Activated CD4-positive, alpha-beta T cell treated with anti-CD3 and anti-CD28 coated beads, Interleukin-2, amount 50 U/mL, for 1 hour (primary cell): ENCODE data around the gene EFNB3.

Source experiments
- DNase-seq: peaks from one replicate; pipeline ENCODE4 v3.0.0-alpha.2; 2020

Gene EFNB3

DNA sequence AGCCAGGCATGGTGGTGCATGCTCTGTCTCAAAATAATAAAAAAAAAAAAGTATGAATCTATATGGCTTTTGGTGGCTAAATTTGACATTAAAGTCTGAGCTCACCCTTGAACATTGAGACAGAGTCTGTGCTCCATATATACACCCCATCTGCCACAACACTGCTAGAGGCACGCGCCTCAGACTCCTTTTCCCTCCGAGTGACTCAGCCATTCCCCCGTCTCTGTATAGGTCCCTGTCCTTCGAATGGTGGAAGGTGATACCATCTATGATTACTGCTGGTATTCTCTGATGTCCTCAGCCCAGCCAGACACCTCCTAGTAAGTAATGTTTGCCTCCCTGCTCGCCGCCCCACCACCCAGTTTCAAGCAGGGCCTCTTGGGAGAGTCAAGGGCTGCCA lies 4.5 kb upstream of the EFNB3 start:
- DNase-seq: no peak

DNA sequence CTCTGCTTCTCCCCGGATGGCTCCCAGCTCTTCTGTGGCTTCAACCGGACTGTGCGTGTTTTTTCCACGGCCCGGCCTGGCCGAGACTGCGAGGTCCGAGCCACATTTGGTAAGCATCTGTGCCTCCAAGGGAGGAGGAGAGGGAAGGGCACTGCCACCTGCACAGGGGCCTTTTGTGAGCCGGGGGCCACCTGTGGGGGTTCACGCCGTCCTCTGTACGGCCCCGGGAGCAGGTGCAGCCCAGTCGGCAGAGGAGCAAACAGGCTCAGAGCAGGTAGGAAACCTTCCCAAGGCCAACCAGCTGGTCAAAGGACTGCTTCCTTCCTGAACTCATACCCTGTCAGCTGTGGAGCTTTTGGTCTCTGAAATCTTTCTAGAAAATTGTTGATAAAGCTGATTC lies 3.3 kb upstream of the EFNB3 start:
- no peak for DNase-seq

DNA sequence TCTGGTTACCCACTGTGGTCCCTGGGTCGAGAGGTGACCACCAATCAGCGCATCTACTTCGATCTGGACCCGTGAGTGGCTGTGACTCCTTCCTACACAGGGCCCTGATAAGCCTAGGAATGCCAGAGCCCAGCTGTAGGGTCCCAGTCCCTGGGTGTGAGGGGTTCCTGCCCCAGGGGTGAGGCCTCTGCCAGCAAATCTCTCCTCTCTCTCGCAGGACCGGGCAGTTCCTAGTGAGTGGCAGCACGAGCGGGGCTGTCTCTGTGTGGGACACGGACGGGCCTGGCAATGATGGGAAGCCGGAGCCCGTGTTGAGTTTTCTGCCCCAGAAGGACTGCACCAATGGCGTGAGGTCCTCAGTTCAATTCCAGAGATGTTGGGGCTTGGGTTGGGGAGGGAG lies 2.2 kb upstream of the EFNB3 start:
- no peak for DNase-seq

DNA sequence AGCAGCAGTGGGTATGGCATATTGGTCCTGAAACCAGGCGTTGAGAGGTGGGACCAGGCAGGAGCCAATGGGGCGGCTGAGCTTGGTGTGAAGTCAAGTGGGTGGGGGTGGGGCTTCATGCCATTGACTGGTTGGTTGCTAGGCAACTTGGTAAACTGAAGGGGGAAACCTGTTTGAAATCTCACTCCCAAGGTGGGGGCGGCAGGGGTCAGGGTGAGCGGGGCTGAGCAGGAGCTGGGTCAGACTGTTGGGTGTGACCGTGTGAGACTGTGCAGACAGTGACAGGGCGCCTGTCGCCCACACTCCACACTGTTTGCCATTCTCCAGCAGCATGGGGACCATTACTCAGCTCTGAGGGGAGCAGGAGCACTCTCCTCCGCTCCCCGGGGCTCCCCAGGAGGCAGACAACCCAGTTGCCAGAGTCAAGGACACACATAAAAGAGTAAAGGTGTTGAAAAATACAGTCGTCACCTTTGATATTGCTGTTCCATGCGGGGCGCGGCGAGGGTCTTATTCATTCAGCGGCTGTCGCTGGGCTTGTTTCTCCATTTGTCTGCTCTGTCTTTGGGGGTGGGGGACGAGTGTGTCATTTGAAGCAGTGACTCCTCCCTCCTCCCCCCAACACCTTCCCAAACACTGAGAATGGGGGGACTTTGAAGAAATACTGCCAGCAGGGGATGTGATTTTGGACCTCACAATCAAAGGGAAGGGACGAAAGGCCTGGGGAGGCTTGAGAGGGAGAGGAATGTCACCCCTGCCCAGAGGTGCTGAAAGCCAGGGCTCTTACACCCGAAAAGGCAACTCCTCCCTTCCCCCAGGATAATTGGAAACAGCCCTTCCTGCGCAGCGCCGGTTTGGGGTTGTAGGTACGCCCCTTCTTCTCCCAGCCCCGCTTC lies 1.2 kb upstream of the EFNB3 start:
- no peak for DNase-seq

DNA sequence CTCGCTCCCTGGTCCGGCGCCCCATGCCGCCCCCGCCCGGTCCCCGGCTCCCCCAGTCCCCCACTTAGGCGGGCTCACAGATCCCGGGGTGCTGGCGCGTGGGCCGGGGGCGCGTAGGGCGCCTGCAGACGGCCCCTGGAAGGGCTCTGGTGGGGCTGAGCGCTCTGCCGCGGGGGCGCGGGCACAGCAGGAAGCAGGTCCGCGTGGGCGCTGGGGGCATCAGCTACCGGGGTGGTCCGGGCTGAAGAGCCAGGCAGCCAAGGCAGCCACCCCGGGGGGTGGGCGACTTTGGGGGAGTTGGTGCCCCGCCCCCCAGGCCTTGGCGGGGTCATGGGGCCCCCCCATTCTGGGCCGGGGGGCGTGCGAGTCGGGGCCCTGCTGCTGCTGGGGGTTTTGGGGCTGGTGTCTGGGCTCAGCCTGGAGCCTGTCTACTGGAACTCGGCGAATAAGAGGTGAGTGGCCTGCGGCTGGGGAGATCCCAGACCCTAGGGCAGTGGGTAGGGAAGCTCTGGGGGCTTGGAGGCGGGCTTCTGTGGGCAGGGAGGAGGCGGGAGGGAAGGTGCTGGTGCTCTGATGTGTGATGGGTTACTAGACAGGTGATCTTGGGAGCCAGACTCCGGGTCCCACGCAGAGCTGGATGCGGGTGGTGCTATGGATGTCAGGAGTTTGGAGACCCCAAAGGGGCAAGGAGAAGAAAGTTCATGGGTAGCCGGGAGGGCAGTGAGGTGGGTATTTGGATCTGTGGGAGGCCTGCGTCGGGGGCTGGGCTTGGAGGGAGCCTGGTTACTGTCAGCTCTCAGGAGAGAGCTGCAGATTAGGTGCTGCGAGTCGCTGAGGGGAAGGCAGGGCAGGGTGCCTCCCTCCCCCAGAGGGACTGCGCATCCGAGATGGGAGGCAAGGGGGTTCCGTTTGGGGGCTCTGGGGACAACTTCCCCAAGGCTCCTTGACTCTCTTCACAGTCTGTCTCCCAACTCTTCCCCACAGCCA lies 560 bp downstream of the EFNB3 start:
- no peak for DNase-seq

DNA sequence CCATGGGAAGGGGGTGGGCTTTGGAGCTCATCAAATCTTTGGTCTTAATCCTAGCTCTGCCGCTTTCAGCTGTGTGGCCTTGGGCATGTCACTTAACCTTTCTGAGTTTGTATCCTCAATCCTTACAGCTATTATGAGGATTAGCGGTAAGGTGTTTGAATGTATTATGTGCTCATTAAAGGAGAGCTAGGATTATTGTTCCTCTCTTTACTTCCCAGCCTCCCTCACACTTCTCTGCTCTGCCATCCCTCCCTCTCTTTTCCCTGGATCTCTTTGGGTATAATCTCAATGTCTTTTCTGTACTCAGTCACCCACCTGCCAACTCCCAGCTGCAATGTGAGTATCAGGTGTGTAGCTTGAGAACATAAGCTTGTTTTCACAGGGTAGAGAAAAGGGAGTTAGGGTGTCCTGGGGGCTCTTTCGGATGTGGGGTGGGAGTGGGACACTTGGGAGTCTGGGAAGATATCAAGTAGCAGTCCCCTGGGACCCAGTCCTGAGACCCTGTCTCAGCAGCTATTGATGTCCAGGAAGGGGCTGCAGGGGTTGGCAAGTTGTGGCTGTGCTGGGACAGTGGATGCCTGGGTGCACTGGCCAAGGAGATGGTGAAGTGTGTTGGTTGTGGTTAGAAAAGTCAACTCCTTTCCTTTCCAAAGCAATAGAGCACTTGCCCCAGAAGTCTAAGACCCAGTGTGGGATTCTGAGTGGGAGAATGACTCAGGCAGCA lies 1.8 kb downstream of the EFNB3 start:
- DNase-seq: no peak

DNA sequence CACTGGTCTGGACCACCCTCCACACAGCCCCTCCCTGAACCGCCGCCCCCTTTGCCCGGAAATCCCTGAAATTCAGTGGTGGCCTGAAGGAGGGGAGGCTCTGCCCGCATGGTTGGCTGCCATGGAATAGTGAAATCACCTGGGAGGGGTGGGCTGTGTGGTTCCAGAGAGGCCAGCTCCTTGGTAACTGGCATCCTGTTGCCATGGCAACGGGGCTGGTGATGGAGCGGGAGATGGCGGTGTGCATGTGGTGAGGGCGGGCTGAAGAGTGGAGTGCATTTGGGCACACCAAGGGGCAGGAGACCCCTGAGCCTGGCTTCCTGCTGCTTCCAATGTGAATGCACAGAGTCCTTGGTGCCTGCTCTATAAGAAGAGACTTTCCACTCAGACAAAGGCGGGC lies 2.4 kb downstream of the EFNB3 start:
- DNase-seq: no peak

DNA sequence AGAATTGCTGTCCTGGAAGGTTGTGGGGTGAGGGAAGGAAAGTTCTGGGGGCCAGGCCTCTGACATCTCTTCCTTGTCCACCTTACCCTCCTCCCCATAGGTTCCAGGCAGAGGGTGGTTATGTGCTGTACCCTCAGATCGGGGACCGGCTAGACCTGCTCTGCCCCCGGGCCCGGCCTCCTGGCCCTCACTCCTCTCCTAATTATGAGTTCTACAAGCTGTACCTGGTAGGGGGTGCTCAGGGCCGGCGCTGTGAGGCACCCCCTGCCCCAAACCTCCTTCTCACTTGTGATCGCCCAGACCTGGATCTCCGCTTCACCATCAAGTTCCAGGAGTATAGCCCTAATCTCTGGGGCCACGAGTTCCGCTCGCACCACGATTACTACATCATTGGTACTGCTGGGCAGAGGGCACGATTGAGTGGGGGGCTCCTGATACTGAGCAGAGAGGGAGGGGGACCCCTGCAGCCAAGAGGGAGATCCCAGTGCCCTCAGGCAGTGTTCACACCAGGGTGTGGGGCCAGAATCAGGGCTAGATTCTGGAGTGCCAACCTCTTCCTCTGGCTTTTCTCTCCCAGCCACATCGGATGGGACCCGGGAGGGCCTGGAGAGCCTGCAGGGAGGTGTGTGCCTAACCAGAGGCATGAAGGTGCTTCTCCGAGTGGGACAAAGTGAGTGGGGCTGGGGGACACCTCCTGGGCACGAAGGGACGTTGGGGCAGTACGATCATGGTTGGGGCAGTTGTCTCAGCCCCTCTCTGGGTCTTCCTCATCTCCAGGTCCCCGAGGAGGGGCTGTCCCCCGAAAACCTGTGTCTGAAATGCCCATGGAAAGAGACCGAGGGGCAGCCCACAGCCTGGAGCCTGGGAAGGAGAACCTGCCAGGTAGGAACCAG lies 3.1 kb downstream of the EFNB3 start:
- DNase-seq: no peak

DNA sequence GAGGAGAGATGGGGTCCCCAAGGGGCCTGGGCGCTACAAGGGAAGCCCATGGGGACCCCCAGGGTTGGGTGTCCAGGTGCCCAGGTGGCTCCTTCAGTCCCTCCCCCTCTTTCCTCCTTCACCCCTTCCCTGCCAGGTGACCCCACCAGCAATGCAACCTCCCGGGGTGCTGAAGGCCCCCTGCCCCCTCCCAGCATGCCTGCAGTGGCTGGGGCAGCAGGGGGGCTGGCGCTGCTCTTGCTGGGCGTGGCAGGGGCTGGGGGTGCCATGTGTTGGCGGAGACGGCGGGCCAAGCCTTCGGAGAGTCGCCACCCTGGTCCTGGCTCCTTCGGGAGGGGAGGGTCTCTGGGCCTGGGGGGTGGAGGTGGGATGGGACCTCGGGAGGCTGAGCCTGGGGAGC lies 4.0 kb downstream of the EFNB3 start:
- no peak for DNase-seq

DNA sequence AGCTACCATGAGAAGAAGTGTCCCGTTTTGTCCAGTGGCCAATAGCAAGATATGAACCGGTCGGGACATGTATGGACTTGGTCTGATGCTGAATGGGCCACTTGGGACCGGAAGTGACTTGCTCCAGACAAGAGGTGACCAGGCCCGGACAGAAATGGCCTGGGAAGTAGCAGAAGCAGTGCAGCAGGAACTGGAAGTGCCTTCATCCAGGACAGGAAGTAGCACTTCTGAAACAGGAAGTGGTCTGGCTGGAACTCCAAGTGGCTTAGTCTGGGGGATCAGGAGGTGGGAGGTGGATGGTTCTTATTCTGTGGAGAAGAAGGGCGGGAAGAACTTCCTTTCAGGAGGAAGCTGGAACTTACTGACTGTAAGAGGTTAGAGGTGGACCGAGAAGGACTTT lies 5.3 kb downstream of the EFNB3 start:
- no peak for DNase-seq

DNA sequence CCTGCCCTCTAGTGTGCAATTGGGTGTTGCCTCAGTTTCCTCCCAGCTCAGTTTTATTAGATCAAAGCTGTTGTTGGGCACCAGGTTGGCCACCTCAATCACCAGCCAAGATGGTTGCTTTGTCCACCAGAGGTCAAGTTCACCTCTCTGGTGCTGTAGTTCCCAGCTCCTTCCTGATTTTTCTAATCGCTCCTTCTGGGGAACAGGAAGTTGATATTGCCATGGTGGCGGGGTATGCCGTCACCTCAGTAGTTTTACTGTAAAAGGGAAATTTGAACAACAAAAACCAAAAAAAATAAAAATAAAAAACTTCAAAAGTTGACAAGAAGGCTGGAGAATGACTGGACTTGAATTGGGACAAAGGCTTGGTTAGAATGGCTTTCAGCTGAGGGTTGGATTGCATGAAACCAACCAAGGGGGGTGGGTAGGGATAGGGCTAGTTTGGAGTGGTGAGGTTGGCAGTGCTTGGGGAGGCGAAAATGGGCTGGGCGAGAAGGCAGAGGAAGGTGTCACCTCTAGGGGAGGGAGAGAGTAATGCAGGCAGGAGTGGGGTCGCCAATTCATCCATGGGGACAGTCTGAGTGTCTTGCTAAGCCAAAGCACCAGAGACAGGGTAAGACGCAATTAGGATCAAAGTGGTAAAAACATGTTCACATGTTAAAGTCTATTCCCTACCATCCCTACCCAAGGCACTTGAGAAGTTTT lies 6.2 kb downstream of the EFNB3 start:
- DNase-seq: no peak

DNA sequence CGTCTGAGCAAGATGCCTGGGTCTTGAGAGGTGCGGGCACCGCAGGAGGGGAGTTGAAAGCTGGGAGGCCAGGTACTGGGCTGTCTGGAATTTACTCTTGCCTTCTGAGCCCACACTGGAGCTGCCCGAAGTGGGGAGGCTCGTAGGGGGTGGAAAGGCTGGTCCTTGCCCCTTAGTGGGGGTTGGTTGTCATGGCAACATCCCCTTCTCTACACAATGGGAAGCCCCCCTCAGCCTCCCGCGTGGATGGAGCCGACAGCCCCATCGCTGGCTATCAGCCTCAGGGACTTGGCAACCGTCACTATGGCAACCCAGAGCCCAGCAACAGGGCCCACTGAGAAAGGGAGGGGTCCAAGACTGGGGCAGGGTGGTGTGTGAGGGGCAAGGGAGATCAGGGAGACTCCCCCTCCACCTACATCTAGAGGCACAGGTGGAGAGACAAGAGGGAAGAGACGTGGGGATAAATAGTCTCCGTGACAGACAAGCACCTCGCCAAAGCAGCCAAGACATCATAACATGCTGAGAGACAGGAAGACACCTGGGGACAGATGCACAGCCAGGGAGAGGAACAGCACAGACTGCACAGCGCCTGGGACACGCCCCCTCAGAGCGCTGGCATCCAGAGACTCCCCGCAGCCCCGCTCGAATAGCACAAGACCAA lies 7.2 kb downstream of the EFNB3 start:
- no peak for DNase-seq

DNA sequence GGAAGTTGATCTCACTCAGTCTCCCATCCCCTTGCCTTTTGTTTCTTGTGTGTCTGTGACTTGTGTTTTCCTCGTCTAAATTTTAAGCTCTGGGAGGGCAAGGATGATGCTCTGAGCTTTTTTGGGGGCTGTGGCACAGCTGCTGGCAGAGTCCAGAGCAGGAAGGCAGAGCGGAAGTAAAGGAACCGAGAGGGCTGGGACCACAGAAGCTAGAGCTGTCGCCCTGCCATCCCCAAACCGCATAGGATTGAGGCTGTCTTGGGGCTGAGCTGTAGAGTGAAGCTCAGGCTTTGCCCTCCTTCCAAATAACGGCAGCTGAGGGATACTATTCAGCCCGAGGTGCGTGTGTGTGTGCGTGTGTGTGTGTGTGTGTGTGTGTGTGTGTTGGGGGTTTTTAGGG lies 8.8 kb downstream of the EFNB3 start:
- no peak for DNase-seq

DNA sequence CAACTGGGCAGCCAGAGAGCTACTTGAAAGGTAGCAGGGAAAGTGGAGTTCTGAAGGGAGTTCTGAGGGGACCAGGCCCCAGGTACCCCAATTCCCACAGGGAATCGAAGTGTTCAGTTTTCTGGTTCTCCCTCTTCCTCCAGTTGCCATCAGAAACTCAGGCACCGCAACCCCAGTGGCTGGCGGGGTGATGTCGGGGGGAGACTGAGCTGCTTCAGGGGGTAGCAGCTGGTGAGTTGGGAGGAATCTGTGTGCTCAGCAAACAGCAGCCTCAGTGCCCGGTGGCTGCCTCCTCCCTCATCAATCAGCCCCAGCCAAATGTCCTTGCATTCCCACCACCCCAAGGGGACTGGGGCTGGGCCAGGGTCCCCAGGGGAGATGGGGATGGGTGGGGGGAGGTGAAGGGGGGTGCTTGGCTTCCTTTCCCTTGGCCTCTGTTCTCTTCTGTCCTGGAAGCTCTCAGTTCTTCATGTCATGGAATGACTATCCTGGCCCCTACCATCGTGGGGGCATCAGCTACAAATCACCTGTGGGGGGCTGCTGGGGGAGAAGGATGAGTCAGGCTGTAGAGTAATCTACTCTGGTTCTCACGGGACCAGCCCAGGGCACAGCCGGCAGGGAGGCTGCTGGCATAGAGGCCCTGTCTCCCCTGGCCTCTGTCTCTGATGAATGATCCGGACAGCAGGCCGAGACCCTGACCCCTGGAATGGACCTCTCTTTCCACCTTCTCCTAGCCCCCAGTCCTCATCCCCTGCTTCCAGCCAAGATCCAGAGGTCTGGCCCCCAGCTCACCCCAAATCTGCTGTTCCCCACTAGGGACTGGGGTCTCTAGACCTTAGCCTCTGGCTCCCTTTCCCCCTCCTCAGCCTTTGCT lies 10.0 kb downstream of the EFNB3 start:
- no peak for DNase-seq

DNA sequence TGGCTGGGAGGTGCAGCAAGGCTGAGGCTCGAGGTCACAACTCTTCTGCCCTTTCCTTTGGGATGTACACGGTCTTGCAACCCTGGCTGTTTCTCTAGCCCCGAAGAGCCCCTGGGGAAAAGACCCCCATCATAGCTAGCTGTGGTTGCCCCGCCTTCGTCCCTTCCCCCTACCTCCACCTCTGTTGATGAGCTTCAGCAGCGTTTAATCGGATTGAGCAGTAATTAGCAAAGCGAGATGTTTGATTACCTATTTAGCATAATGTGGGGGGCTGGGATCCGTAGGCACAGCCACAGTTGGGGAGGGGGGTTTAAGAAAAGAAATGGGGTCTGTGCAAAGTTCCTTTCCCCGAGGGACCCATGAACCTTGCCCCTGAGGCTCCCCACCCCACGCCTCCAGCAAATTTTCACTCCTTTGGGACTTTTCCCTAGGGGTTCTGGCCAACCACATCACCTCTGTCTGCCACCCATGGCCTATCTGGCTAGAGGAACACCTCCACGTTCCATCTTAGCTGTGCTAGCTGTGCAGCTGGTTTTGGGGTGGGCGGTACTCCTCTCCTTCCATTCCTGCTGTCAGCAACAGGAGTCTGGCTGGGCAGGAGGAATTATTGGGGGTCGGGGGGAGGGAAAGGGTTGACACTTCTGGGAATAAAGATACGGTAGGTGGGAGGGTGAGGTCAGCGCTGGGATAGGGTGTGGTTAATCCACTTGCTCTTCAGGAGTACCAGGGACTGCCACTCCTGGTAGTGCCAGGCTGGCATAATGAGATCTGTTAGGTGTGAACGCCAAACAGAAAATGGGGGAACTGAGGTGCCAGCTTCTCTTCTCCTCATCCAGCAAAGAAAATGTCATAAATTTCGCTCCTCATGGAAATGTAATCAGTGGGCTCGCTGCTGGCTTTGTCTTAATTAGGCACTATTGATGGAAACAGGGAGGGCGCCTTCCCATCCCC lies 11.2 kb downstream of the EFNB3 start:
- DNase-seq: no peak

DNA sequence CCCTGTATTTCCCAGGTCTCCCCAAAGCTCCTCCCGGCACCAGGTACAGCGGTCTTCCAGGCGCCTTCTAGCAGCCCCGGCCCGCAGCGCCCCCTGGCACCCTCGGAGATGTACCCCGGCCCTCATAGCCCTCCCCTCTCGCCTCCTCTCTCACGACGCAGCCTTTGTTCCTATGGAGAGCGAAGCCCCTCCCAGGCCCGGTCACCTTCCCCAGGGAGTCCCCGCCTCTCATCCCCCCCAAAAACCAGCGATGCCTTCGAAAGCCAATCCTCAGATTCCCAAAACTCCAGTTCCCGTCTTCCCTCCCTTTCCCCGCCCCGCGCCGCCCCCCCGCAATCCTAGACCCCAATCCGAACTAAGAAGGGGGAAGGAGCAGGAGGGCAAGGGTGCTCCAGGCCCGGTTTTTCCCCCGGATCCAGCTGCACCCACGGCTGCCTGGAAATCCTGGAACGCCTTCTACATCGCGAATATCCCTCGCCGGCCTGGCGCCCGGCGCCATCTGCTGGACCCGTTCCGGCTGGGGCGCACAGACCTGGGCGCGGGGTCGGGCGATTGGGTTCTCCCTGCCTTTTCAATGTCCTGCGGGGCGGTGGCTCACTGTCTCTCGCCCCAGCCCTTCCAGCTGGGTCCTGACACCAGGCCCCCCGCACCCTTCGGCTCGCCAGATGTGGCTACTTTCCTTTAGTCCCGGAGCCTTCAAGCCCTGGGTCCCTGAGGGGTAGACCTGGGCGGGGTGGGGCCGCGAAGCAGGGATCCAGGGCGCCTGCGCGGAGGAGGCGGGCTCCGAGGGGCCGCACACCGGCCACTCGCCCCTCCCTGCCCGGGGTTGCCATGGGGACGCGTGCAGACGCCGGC lies 12.1 kb downstream of the EFNB3 start, which contains the start of gene DNAH2:
DNAH2 (plus strand) TSS at position 844 of the 855 bp plus-strand sequence. CDS start 1,991 bp downstream, outside the sequence.
- no peak for DNase-seq

DNA sequence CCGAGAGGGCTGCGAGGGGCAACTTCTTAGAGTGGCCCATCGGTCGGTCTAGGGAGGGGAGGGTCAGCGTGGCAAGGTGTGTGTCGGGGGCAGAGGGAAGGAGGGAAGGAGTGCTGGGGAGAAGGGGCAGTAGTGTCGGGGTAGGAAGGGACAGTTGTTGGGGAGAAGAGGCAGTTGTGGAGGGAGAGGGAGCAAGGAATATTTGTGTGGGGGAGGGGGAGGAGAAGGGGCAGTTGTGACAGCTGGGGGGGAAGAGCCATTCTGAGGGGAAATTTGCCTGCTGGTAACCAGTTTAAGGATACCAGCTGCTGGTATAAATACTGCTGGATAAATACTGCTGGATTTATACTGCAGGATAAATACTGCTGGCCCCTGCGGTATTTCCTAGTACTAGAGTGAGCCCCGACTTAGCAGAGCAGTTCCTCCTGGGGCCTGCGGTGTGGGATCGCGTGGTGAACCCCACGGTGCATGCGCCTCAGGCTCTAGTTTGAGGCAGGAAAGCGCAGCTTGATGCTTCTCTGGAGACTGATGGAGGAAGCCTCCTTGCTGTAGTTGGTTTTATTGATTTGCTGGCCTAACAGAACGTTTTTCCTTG lies 12.9 kb downstream of the EFNB3 start:
- no peak for DNase-seq
